Thyroid gland (tissue), 4 donors: Measurements from ENCODE around the gene ADAMTS20.

Source experiments
- CTCF ChIP-seq, 6 experiments: fragments of 200-600 bp in 3 of 6; fragments of 450-650 bp in 3 of 6; sonication (generic) in 3 of 6; IDR thresholded peaks; one replicate each; pipeline ENCODE4 v1.5.1; 2016 to 2019; ENCODE audit warnings: antibody characterized with exemption in 6 of 6, mild to moderate bottlenecking in 2 of 6, inconsistent platforms in 1 of 6, moderate library complexity in 1 of 6
- POLR2A ChIP-seq, 2 donors: fragments of 450-650 bp; IDR thresholded peaks; one replicate each; pipeline ENCODE4 v1.6.1; 2017; ENCODE audit warnings: antibody characterized with exemption in 2 of 2, mild to moderate bottlenecking in 2 of 2, moderate library complexity in 1 of 2

GRCh38 chr12:43392116-43392515 is 159.9 kb downstream of the ADAMTS20 start:
- TF ChIP-seq CTCF (IDR thresholded peaks at IDR 0.05) (no peak), POLR2A (IDR thresholded peaks at IDR 0.05) (no peak)
